GM23338 (cell line): ENCODE measurements around the gene CLEC11A. TPM values are rescaled to one million over a fixed set of nuclear protein-coding genes. Genes with fewer than 3 reads are reported as not detected.

Experiments
- ATAC-seq: fragments of 200-7000 bp; cut with Tn5 transposase; 3 replicates; pipeline ENCODE4 v1.9.1; 2020
- DNase-seq: peaks from one replicate; pipeline ENCODE4 v3.0.0-alpha.2; 2015; ENCODE audit warnings: low spot score
- H2AFZ ChIP-seq: fragments of 200-600 bp; sonication (generic); 2 replicates; pipeline ENCODE4 v1.8.0; 2016; ENCODE audit warnings: antibody characterized with exemption, mild to moderate bottlenecking, moderate library complexity
- H3F3A ChIP-seq: fragments of 200-600 bp; sonication (generic); replicated peaks from 2 replicates; pipeline ENCODE4 v1.8.0; 2017; ENCODE audit warnings: antibody characterized with exemption, mixed run types, low read depth
- H3K27ac ChIP-seq: fragments of 200-600 bp; sonication (generic); 2 replicates; pipeline ENCODE4 v1.6.1; 2016; ENCODE audit warnings: low read depth
- H3K27me3 ChIP-seq: fragments of 200-600 bp; sonication (generic); 2 replicates; pipeline ENCODE4 v1.8.0; 2016; ENCODE audit warnings: mild to moderate bottlenecking, mixed run types, moderate library complexity; ENCODE audit not compliant: insufficient read depth
- H3K36me3 ChIP-seq: fragments of 200-600 bp; sonication (generic); 2 replicates; pipeline ENCODE4 v1.8.0; 2016; ENCODE audit warnings: mild to moderate bottlenecking; ENCODE audit not compliant: insufficient read depth
- H3K4me1 ChIP-seq: fragments of 200-600 bp; sonication (generic); 2 replicates; pipeline ENCODE4 v1.8.0; 2016; ENCODE audit warnings: mild to moderate bottlenecking, moderate library complexity; ENCODE audit not compliant: insufficient read depth
- H3K4me2 ChIP-seq: fragments of 200-600 bp; sonication (generic); 2 replicates; pipeline ENCODE4 v1.7.1; 2017; ENCODE audit warnings: mixed run types
- H3K4me3 ChIP-seq: fragments of 200-600 bp; sonication (generic); 2 replicates; pipeline ENCODE4 v1.6.1; 2016; ENCODE audit warnings: mixed run types
- H3K79me2 ChIP-seq: fragments of 200-600 bp; sonication (generic); replicated peaks from 2 replicates; pipeline ENCODE4 v1.8.0; 2017; ENCODE audit warnings: mild to moderate bottlenecking; ENCODE audit not compliant: insufficient read depth
- H3K9me2 ChIP-seq: fragments of 200-600 bp; sonication (generic); 2 replicates; pipeline ENCODE4 v1.8.0; 2017; ENCODE audit not compliant: insufficient read depth
- H4K20me1 ChIP-seq: fragments of 200-600 bp; sonication (generic); replicated peaks from 2 replicates; pipeline ENCODE4 v1.8.0; 2017; ENCODE audit warnings: mild to moderate bottlenecking; ENCODE audit not compliant: insufficient read depth
- H3K27ac Mint-ChIP-seq: 2 replicates; pipeline ENCODE4 v1.8.0; 2020; ENCODE audit warnings: inconsistent platforms, mild to moderate bottlenecking, moderate library complexity, mixed read lengths
- H3K27me3 Mint-ChIP-seq: 3 replicates; pipeline ENCODE4 v1.8.0; 2022; ENCODE audit warnings: low read depth, mild to moderate bottlenecking, moderate library complexity, mixed read lengths, inconsistent platforms; ENCODE audit not compliant: insufficient read depth, poor library complexity
- H3K36me3 Mint-ChIP-seq: 3 replicates; pipeline ENCODE4 v1.8.0; 2021; ENCODE audit warnings: low read depth, mild to moderate bottlenecking, inconsistent platforms, moderate library complexity, mixed read lengths
- H3K4me1 Mint-ChIP-seq: 3 replicates; pipeline ENCODE4 v1.8.0; 2020; ENCODE audit warnings: mild to moderate bottlenecking, inconsistent platforms, mixed read lengths
- H3K4me3 Mint-ChIP-seq: 3 replicates; pipeline ENCODE4 v1.8.0; 2021; ENCODE audit warnings: moderate library complexity, mild to moderate bottlenecking, inconsistent platforms, mixed read lengths
- H3K9me3 Mint-ChIP-seq: 3 replicates; pipeline ENCODE4 v1.8.0; 2020; ENCODE audit warnings: moderate library complexity, mild to moderate bottlenecking, inconsistent platforms, mixed read lengths
- CREB1 ChIP-seq: fragments of 250-450 bp; sonication (Bioruptor Pico); IDR thresholded peaks from 2 replicates; pipeline ENCODE4 v1.5.0; 2020; ENCODE audit warnings: low read depth, mild to moderate bottlenecking, moderate library complexity
- ETS1 ChIP-seq: IDR thresholded peaks from 2 replicates; pipeline ENCODE4 v1.6.1; 2016; ENCODE audit warnings: antibody characterized with exemption
- EZH2 ChIP-seq: fragments of 200-600 bp; sonication (generic); IDR thresholded peaks from one replicate; pipeline ENCODE4 v1.8.0; 2017; ENCODE audit warnings: antibody characterized with exemption, mild to moderate bottlenecking, low read depth; ENCODE audit not compliant: unreplicated experiment
- JUNB ChIP-seq: IDR thresholded peaks from one replicate; pipeline ENCODE4 v1.6.1; 2016; ENCODE audit warnings: antibody characterized with exemption; ENCODE audit not compliant: unreplicated experiment
- NANOG ChIP-seq: IDR thresholded peaks from 2 replicates; pipeline ENCODE4 v1.6.1; 2016; ENCODE audit warnings: antibody characterized with exemption, borderline replicate concordance
- POLR2AphosphoS5 ChIP-seq: IDR thresholded peaks from 2 replicates; pipeline ENCODE4 v1.6.1; 2016; ENCODE audit warnings: antibody characterized with exemption, low read depth
- REST ChIP-seq: IDR thresholded peaks from one replicate; pipeline ENCODE4 v1.6.1; 2018; ENCODE audit warnings: antibody characterized with exemption; ENCODE audit not compliant: unreplicated experiment
- STAT1 ChIP-seq: IDR thresholded peaks from one replicate; pipeline ENCODE4 v1.6.1; 2016; ENCODE audit warnings: antibody characterized with exemption; ENCODE audit not compliant: unreplicated experiment
- ZNF331 ChIP-seq: fragments of 250-450 bp; sonication (Bioruptor Pico); IDR thresholded peaks from 2 replicates; pipeline ENCODE4 v1.5.0; 2020; ENCODE audit warnings: low read depth, mild to moderate bottlenecking, moderate library complexity
- ZNF462 ChIP-seq: fragments of 250-450 bp; sonication (Bioruptor Pico); IDR thresholded peaks from 2 replicates; pipeline ENCODE4 v1.5.0; 2020; ENCODE audit warnings: mild to moderate bottlenecking, moderate library complexity
- polyA plus RNA-seq: library from polyadenylated mRNA; unstranded; fragments of >200 nt; fragmentation: Nextera tagmentation; extraction: Ambion mirVana; gene quantifications from 2 replicates; pipeline ENCODE4 v1.2.1, GENCODE V29; 2016
- total RNA-seq: library from RNA; depleted of rRNA; stranded (reverse); fragments of >200 nt; shearing (Covaris generic); gene quantifications from 2 replicates; pipeline ENCODE4 v1.2.3, GENCODE V29; 2014

Gene CLEC11A
- total and polyA plus RNA-seq, 2 experiments from 2014 or later, result 8.0 to 15.5 TPM

- TF ChIP-seq ZNF462 (CRISPR knock-in tag) (no peak), STAT1 (no peak), NANOG (no peak), ETS1 (no peak), JUNB (no peak), ZNF331 (no peak)
These were observed 28.4 kb upstream of the CLEC11A start (continued) for GRCh38 chr19:50694815-50695145.

GRCh38 chr19:50695251-50696093 is 27.7 kb upstream of the CLEC11A start:
- H3K36me3 ChIP-seq, result no peaks in the 10 kb centered on the region
- no peak overlapping the region for H3K27ac ChIP-seq
- H3K4me3 ChIP-seq, result peak overlapping the region; percentile 68
- no peaks in the 10 kb centered on the region for H3F3A ChIP-seq
- Mint-ChIP-seq H3K4me3 (no peak overlapping the region), H3K27ac (no peak overlapping the region), H3K9me3 (peaks cover 91% of the 10 kb centered on the region), H3K36me3 (peaks cover 53% of the 10 kb centered on the region), H3K27me3 (peaks cover 6% of the 10 kb centered on the region), H3K4me1 (no peaks in the 10 kb centered on the region)
- ATAC-seq, result peak; percentile 62
- no peaks in the 10 kb centered on the region; the same call in none of the 2 replicates for H4K20me1 ChIP-seq
- DNase-seq, result peak; percentile 69
- no peaks in the 10 kb centered on the region for H3K9me2 ChIP-seq
- peaks cover 8% of the 10 kb centered on the region; the same call in 1 of the 2 replicates for H3K4me1 ChIP-seq
- H3K27me3 ChIP-seq, result peaks cover 94% of the 10 kb centered on the region
- H2AFZ ChIP-seq, result peak overlapping the region; percentile 63; the same call in 1 of the 2 replicates
- peak overlapping the region; percentile 94 for H3K4me2 ChIP-seq
- H3K79me2 ChIP-seq, result no peaks in the 10 kb centered on the region
- TF ChIP-seq EZH2 (peak; percentile 29), ETS1 (no peak), STAT1 (no peak), REST (peak; percentile 74), POLR2AphosphoS5 (no peak), CREB1 (CRISPR knock-in tag) (no peak), JUNB (no peak), ZNF331 (no peak)
